CD4-positive, alpha-beta T cell treated with Interleukin-6 for 4 hours (primary cell): ENCODE results near the gene C2orf80.
A peak's percentile ranks its signal among the peaks of the same experiment; 100 is the strongest.
"Not testable (repeated sequence)": the region's sequence is repeated elsewhere in the genome, so short reads cannot be mapped to it uniquely, and the experiment has no call there.

Source experiments
- DNase-seq: peaks from one replicate; pipeline ENCODE4 v3.0.0-alpha.2; 2020; ENCODE audit warnings: mixed read lengths

C2orf80 gene

GRCh38 chr2:208175840-208176153 is 14.0 kb downstream of the C2orf80 start:
- DNase-seq = no peak

- peak; percentile 55 for DNase-seq
These were observed 14.6 kb downstream of the C2orf80 start for GRCh38 chr2:208175069-208175839.

- no peak for DNase-seq
These were observed 15.7 kb downstream of the C2orf80 start for GRCh38 chr2:208174144-208174543.

- no peak for DNase-seq
These were observed 17.7 kb downstream of the C2orf80 start for GRCh38 chr2:208172125-208172524.

GRCh38 chr2:208164951-208165755 is 24.7 kb downstream of the C2orf80 start:
- no peak for DNase-seq

GRCh38 chr2:208163489-208163888 is 26.3 kb downstream of the C2orf80 start, which contains the start of gene CRYGA:
Gene CRYGA, minus strand, starts transcription at chr2:208163589. Its CDS starts 33 bp downstream, at chr2:208163556.
- no peak for DNase-seq

GRCh38 chr2:208156439-208156838 is 33.4 kb downstream of the C2orf80 start:
- DNase-seq = no peak

- no peak for DNase-seq
These were observed 36.7 kb downstream of the C2orf80 start for GRCh38 chr2:208153156-208153555.

- DNase-seq = no peak
These were observed 38.9 kb downstream of the C2orf80 start for GRCh38 chr2:208150956-208151355.

GRCh38 chr2:208150094-208150493 is 39.7 kb downstream of the C2orf80 start:
- no peak for DNase-seq

GRCh38 chr2:208148803-208149202 is 41.0 kb downstream of the C2orf80 start:
- DNase-seq = no peak

GRCh38 chr2:208147759-208148158 is 42.1 kb downstream of the C2orf80 start:
- no peak for DNase-seq

GRCh38 chr2:208147008-208147407 is 42.8 kb downstream of the C2orf80 start:
- DNase-seq = no peak

GRCh38 chr2:208146006-208146405 is 43.8 kb downstream of the C2orf80 start, which contains the start of gene CRYGB:
Gene CRYGB, minus strand, starts transcription at chr2:208146158. Its CDS starts 38 bp downstream, at chr2:208146120.
- DNase-seq = no peak

GRCh38 chr2:208142925-208143799 is 46.7 kb downstream of the C2orf80 start:
- no peak for DNase-seq

GRCh38 chr2:208142240-208142924 is 47.4 kb downstream of the C2orf80 start:
- no peak for DNase-seq

GRCh38 chr2:208139447-208139846 is 50.4 kb downstream of the C2orf80 start:
- no peak for DNase-seq

- not testable (repeated sequence) for DNase-seq
These were observed 51.5 kb downstream of the C2orf80 start for GRCh38 chr2:208138334-208138733.

- no peak for DNase-seq
These were observed 53.1 kb downstream of the C2orf80 start for GRCh38 chr2:208136716-208137094.

GRCh38 chr2:208135794-208136715 is 53.8 kb downstream of the C2orf80 start:
- no peak for DNase-seq

- DNase-seq = no peak
These were observed 54.8 kb downstream of the C2orf80 start for GRCh38 chr2:208134928-208135586.
